Subcutaneous adipose tissue (tissue), 4 donors: Measurements from ENCODE around the gene SKOR1. TPM values are rescaled to one million over a fixed set of nuclear protein-coding genes. Genes with fewer than 3 reads are reported as not detected.

Experiments used
- CTCF ChIP-seq: fragments of 450-650 bp; IDR thresholded peaks from one replicate; pipeline ENCODE4 v1.5.1; 2016; ENCODE audit warnings: low read depth, mild to moderate bottlenecking, control low read depth, antibody characterized with exemption, moderate library complexity
- total RNA-seq, 4 donors: library from RNA; depleted of rRNA; stranded (reverse); fragments of >200 nt; gene quantifications; one replicate each; pipeline ENCODE4 v1.1.0, GENCODE V29; 2016

SKOR1 gene
- total RNA-seq, 4 donors from 2014 or later, result 0.17 to 2.8 (median 0.44) TPM; not detected in 1

GRCh38 chr15:67799801-67800205 is 25.5 kb upstream of the SKOR1 start:
- no peak for TF ChIP-seq CTCF

- TF ChIP-seq CTCF, result no peak
Observed at GRCh38 chr15:67801142-67801541, 24.2 kb upstream of the SKOR1 start.

- no peak for TF ChIP-seq CTCF
Observed at GRCh38 chr15:67801926-67802914, 23.1 kb upstream of the SKOR1 start.

- TF ChIP-seq CTCF, result no peak
Observed at GRCh38 chr15:67803299-67803698, 22.0 kb upstream of the SKOR1 start.

GRCh38 chr15:67803996-67804843 is 21.1 kb upstream of the SKOR1 start:
- TF ChIP-seq CTCF, result no peak

- no peak for TF ChIP-seq CTCF
Observed at GRCh38 chr15:67805008-67805665, 20.2 kb upstream of the SKOR1 start.
